ENCODE data around the gene MOB3B.

- TF ChIP-seq, protein P1, sequence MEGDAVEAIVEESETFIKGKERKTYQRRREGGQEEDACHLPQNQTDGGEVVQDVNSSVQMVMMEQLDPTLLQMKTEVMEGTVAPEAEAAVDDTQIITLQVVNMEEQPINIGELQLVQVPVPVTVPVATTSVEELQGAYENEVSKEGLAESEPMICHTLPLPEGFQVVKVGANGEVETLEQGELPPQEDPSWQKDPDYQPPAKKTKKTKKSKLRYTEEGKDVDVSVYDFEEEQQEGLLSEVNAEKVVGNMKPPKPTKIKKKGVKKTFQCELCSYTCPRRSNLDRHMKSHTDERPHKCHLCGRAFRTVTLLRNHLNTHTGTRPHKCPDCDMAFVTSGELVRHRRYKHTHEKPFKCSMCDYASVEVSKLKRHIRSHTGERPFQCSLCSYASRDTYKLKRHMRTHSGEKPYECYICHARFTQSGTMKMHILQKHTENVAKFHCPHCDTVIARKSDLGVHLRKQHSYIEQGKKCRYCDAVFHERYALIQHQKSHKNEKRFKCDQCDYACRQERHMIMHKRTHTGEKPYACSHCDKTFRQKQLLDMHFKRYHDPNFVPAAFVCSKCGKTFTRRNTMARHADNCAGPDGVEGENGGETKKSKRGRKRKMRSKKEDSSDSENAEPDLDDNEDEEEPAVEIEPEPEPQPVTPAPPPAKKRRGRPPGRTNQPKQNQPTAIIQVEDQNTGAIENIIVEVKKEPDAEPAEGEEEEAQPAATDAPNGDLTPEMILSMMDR (IDR thresholded peaks at IDR 0.05; ENCODE audit: low read depth, low read length, poor library complexity, severe bottlenecking), result no peak
- TF ChIP-seq EZH2phosphoT487 (IDR thresholded peaks at IDR 0.05; ENCODE audit: borderline replicate concordance, low read length), result no peak
Measured at GRCh38 chr9:27432308-27432707, 97.3 kb downstream of the MOB3B start.
